HG02852 (cell line): ENCODE data around the gene PRR7.
"Not testable (repeated sequence)": the region's sequence is repeated elsewhere in the genome, so short reads cannot be mapped to it uniquely, and the experiment has no call there.

Source experiments
- ATAC-seq: cut with Tn5 transposase; IDR thresholded peaks from one replicate; pipeline ENCODE4 v1.9.1; 2021; ENCODE audit warnings: mild to moderate bottlenecking, moderate library complexity; ENCODE audit not compliant: unreplicated experiment

PRR7 gene

GRCh38 chr5:177482359-177482795 lies 35.8 kb downstream of the PRR7 start:
- ATAC-seq: no peak

- ATAC-seq: no peak
Measured at GRCh38 chr5:177483042-177483441, 36.4 kb downstream of the PRR7 start.

GRCh38 chr5:177483994-177484901 lies 37.6 kb downstream of the PRR7 start:
- no peak for ATAC-seq

- no peak for ATAC-seq
Measured at GRCh38 chr5:177484902-177485549, 38.4 kb downstream of the PRR7 start.

GRCh38 chr5:177485753-177486152 lies 39.1 kb downstream of the PRR7 start:
- ATAC-seq: not testable (repeated sequence)

- no peak for ATAC-seq
Measured at GRCh38 chr5:177486256-177486655, 39.6 kb downstream of the PRR7 start.

- ATAC-seq: no peak
Measured at GRCh38 chr5:177487144-177487543, 40.5 kb downstream of the PRR7 start.

- ATAC-seq: no peak
Measured at GRCh38 chr5:177487975-177488374, 41.4 kb downstream of the PRR7 start.

GRCh38 chr5:177489119-177489716 lies 42.6 kb downstream of the PRR7 start:
- no peak for ATAC-seq

- ATAC-seq: no peak
Measured at GRCh38 chr5:177490311-177490991, 43.8 kb downstream of the PRR7 start.

- no peak for ATAC-seq
Measured at GRCh38 chr5:177490992-177491391, 44.4 kb downstream of the PRR7 start.

- no peak for ATAC-seq
Measured at GRCh38 chr5:177491429-177491945, 44.9 kb downstream of the PRR7 start.

GRCh38 chr5:177491983-177492746 lies 45.6 kb downstream of the PRR7 start:
- ATAC-seq: no peak

GRCh38 chr5:177492841-177493240 lies 46.2 kb downstream of the PRR7 start:
- ATAC-seq: no peak

- no peak for ATAC-seq
Measured at GRCh38 chr5:177493795-177494345, 47.3 kb downstream of the PRR7 start.

GRCh38 chr5:177494346-177495195 lies 48.0 kb downstream of the PRR7 start:
- ATAC-seq: no peak

- no peak for ATAC-seq
Measured at GRCh38 chr5:177495243-177496060, 48.8 kb downstream of the PRR7 start.

GRCh38 chr5:177496070-177496726 lies 49.6 kb downstream of the PRR7 start:
- ATAC-seq: no peak
